Hepatocyte (in vitro differentiated cells): ENCODE measurements around the gene HTR4. TPM values are rescaled to one million over a fixed set of nuclear protein-coding genes. Genes with fewer than 3 reads are reported as not detected.

Experiments used
- DNase-seq: peaks from one replicate; pipeline ENCODE4 v3.0.0-alpha.2; 2016; ENCODE audit warnings: low spot score
- H2AFZ ChIP-seq: fragments of 200-600 bp; sonication (generic); 2 replicates; pipeline ENCODE4 v1.6.0; 2016; ENCODE audit warnings: antibody characterized with exemption, mild to moderate bottlenecking
- H3K27ac ChIP-seq: fragments of 200-600 bp; sonication (generic); 2 replicates; pipeline ENCODE4 v1.5.1; 2016; ENCODE audit warnings: mild to moderate bottlenecking
- H3K27me3 ChIP-seq: fragments of 200-600 bp; sonication (generic); 2 replicates; pipeline ENCODE4 v1.6.1; 2016
- H3K36me3 ChIP-seq: fragments of 200-600 bp; sonication (generic); replicated peaks from 2 replicates; pipeline ENCODE4 v1.5.1; 2016; ENCODE audit warnings: low read depth; ENCODE audit not compliant: insufficient read depth
- H3K4me1 ChIP-seq: fragments of 200-600 bp; sonication (generic); 2 replicates; pipeline ENCODE4 v1.5.1; 2016; ENCODE audit warnings: mild to moderate bottlenecking, moderate library complexity; ENCODE audit not compliant: insufficient read depth
- H3K4me2 ChIP-seq: fragments of 200-600 bp; sonication (generic); 2 replicates; pipeline ENCODE4 v1.6.0; 2016
- H3K4me3 ChIP-seq: fragments of 200-600 bp; sonication (generic); 2 replicates; pipeline ENCODE4 v1.5.1; 2016; ENCODE audit warnings: mild to moderate bottlenecking
- H3K79me2 ChIP-seq: fragments of 200-600 bp; sonication (generic); 2 replicates; pipeline ENCODE4 v1.6.0; 2017; ENCODE audit warnings: mild to moderate bottlenecking
- H3K9me2 ChIP-seq: fragments of 200-600 bp; sonication (generic); replicated peaks from 2 replicates; pipeline ENCODE4 v1.6.0; 2017; ENCODE audit warnings: mild to moderate bottlenecking; ENCODE audit not compliant: insufficient read depth
- H3K9me3 ChIP-seq: fragments of 200-600 bp; sonication (generic); 2 replicates; pipeline ENCODE4 v1.5.1; 2016; ENCODE audit warnings: low read depth, mild to moderate bottlenecking
- H4K20me1 ChIP-seq: fragments of 200-600 bp; sonication (generic); 2 replicates; pipeline ENCODE4 v1.6.0; 2016; ENCODE audit warnings: mild to moderate bottlenecking; ENCODE audit not compliant: insufficient read depth, poor library complexity, severe bottlenecking
- EZH2 ChIP-seq: fragments of 200-600 bp; sonication (generic); IDR thresholded peaks from 2 replicates; pipeline ENCODE4 v1.6.1; 2016; ENCODE audit warnings: antibody characterized with exemption, mild to moderate bottlenecking, borderline replicate concordance
- EZH2phosphoT487 ChIP-seq: fragments of 200-600 bp; sonication (generic); IDR thresholded peaks from one replicate; pipeline ENCODE4 v1.6.1; 2018; ENCODE audit warnings: antibody characterized with exemption, mild to moderate bottlenecking, low read depth, moderate library complexity; ENCODE audit not compliant: unreplicated experiment, severe bottlenecking
- WGBS: methylation state at CpG from one replicate; pipeline ENCODE4 v1.1.6; 2016; ENCODE audit warnings: low lambda C conversion rate; ENCODE audit errors: missing lambda C conversion rate; 5-methylcytosine and 5-hydroxymethylcytosine counted together
- polyA plus RNA-seq: library from polyadenylated mRNA; unstranded; fragments of >200 nt; fragmentation: Nextera tagmentation; extraction: Ambion mirVana; gene quantifications from 2 replicates; pipeline ENCODE4 v1.2.1, GENCODE V29; 2016
- total RNA-seq: library from RNA; depleted of rRNA; stranded (reverse); fragments of >200 nt; gene quantifications from 2 replicates; pipeline ENCODE4 v1.2.3, GENCODE V29; 2014
- TF ChIP-seq, protein P1 (sequence below): fragments of 200-600 bp; sonication (generic); IDR thresholded peaks from 2 replicates; pipeline ENCODE4 v1.5.1; 2016; ENCODE audit warnings: antibody characterized with exemption, mild to moderate bottlenecking; ENCODE audit not compliant: poor library complexity

The HTR4 gene
- total and polyA plus RNA-seq, 2 experiments from 2014 or later, result 0.29 to 2.3 TPM

DNA sequence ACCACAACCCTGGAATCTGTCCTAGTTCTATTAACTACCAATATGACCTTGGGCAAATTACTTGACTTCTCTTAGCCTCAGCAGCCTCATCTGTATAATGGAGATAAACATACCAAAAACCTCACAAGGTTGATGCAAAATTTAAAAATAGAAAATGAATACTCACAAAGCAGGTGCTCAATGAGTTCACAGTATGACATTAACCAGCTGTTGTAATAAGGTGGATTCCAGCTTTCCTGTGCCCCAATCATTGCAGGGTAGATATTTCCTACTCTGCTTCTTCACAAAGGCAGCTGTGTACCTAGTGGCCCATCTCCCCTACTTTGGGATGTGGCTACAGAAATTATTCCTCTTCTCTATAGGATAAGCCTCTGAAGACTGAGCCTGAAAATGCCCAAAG, 8.8 kb downstream of the HTR4 start:
- Histone ChIP-seq H3K27ac (no peak overlapping the region), H3K4me2 (no peak overlapping the region), H4K20me1 (no peaks in the 10 kb centered on the region), H3K27me3 (no peaks in the 10 kb centered on the region), H3K9me3 (no peaks in the 10 kb centered on the region), H3K4me3 (no peak overlapping the region), H3K79me2 (no peaks in the 10 kb centered on the region), H3K36me3 (no peaks in the 10 kb centered on the region), H3K4me1 (no peaks in the 10 kb centered on the region), H3K9me2 (no peaks in the 10 kb centered on the region), H2AFZ (no peak overlapping the region)
- DNase-seq, result no peak
- TF ChIP-seq EZH2phosphoT487 (no peak), EZH2 (no peak)

DNA sequence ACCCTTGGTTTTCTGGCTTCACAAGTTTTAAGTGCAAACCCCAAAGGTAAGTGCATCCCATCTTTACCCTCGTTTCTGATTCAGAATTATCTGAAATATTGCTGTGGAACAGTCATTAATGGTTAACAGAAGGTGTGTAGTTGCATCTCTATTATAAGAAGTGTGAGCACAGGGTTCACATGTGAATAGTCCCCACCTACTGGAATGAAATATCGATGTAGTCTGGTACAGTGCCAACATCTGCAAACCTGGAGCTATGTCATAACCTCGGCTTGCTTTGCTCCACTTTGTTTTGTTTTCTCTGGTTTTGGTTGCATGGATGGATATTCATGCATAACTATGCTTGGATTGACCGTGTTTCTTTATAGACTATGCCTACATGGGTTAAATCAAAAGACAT, 12.6 kb downstream of the HTR4 start:
- Histone ChIP-seq H2AFZ (no peak overlapping the region), H3K4me1 (no peaks in the 10 kb centered on the region), H3K9me3 (no peaks in the 10 kb centered on the region), H3K27me3 (no peaks in the 10 kb centered on the region), H3K36me3 (no peaks in the 10 kb centered on the region), H3K27ac (no peak overlapping the region), H4K20me1 (no peaks in the 10 kb centered on the region), H3K4me2 (no peak overlapping the region), H3K79me2 (no peaks in the 10 kb centered on the region), H3K9me2 (no peaks in the 10 kb centered on the region), H3K4me3 (no peak overlapping the region)
- TF ChIP-seq, protein P1, sequence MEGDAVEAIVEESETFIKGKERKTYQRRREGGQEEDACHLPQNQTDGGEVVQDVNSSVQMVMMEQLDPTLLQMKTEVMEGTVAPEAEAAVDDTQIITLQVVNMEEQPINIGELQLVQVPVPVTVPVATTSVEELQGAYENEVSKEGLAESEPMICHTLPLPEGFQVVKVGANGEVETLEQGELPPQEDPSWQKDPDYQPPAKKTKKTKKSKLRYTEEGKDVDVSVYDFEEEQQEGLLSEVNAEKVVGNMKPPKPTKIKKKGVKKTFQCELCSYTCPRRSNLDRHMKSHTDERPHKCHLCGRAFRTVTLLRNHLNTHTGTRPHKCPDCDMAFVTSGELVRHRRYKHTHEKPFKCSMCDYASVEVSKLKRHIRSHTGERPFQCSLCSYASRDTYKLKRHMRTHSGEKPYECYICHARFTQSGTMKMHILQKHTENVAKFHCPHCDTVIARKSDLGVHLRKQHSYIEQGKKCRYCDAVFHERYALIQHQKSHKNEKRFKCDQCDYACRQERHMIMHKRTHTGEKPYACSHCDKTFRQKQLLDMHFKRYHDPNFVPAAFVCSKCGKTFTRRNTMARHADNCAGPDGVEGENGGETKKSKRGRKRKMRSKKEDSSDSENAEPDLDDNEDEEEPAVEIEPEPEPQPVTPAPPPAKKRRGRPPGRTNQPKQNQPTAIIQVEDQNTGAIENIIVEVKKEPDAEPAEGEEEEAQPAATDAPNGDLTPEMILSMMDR, result no peak
- TF ChIP-seq EZH2, result no peak
- TF ChIP-seq EZH2phosphoT487, result no peak
- DNase-seq, result no peak
- 85% methylated on average over 4 of the region's 4 CpGs for WGBS

DNA sequence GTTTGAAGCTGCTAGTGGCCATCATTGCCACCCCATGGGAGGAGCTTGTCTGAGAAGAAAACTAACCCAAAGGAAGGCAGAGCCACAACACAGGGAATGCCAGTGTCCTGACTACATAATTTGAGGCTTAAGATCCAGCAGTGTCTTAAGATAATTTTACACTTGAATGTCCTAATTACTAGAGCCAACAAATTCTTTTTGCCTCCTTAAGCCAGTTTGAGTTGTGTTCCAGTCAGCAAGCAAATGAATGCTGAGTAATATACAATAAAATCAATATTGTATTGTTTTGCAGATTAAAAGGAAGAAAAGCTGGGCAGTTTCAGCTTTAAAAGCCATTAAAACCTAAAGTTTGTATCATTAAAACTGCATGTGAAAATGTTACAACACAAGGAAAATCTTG, 13.9 kb downstream of the HTR4 start:
- DNase-seq, result no peak
- H3K36me3 ChIP-seq, result no peaks in the 10 kb centered on the region
- no peaks in the 10 kb centered on the region for H3K9me2 ChIP-seq
- H3K27ac ChIP-seq, result no peak overlapping the region
- no peak overlapping the region for H2AFZ ChIP-seq
- TF ChIP-seq, protein P1, result no peak
- no peak for TF ChIP-seq EZH2phosphoT487
- TF ChIP-seq EZH2, result no peak
- no peaks in the 10 kb centered on the region for H3K9me3 ChIP-seq
- H3K79me2 ChIP-seq, result no peaks in the 10 kb centered on the region
- no peaks in the 10 kb centered on the region for H3K27me3 ChIP-seq
- H3K4me3 ChIP-seq, result no peak overlapping the region
- H3K4me1 ChIP-seq, result no peaks in the 10 kb centered on the region
- H4K20me1 ChIP-seq, result no peaks in the 10 kb centered on the region
- H3K4me2 ChIP-seq, result no peak overlapping the region

DNA sequence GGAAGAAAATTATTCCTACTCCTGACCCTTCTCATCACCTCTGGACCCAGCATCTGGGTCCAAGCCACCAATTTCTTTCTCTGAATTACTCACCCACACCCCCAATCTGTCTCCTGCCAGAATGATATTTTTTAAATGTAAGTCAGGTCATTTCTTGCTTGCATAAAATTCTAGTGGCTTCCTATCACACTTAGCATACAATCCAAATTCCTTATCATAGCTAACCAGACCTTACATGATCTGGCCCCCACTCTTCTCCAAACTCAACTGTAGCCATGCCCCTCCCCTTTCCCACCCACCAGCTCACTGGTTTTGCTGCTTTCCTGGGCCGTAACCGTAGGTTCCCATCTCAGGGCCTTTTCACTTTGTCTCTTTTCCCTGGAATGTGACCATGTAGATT, 15.2 kb downstream of the HTR4 start:
- Histone ChIP-seq H3K36me3 (no peaks in the 10 kb centered on the region), H4K20me1 (no peaks in the 10 kb centered on the region), H3K4me2 (no peak overlapping the region), H3K4me1 (no peaks in the 10 kb centered on the region), H3K9me2 (no peaks in the 10 kb centered on the region), H3K27me3 (no peaks in the 10 kb centered on the region), H2AFZ (no peak overlapping the region), H3K9me3 (no peaks in the 10 kb centered on the region), H3K4me3 (no peak overlapping the region), H3K27ac (no peak overlapping the region), H3K79me2 (no peaks in the 10 kb centered on the region)
- no peak for TF ChIP-seq EZH2
- TF ChIP-seq, protein P1, result no peak
- no peak for TF ChIP-seq EZH2phosphoT487
- no peak for DNase-seq
- 89% methylated on average over 2 of the region's 2 CpGs for WGBS
